Heart right ventricle (tissue), 12 donors: ENCODE data around the gene MCM3AP. TPM values are rescaled to one million over a fixed set of nuclear protein-coding genes. Genes with fewer than 3 reads are reported as not detected.

Experiments
- polyA plus RNA-seq, 2 donors: library from polyadenylated mRNA; stranded (reverse); fragments of 200-250 nt; gene quantifications; one replicate each; pipeline ENCODE4 v1.2.3, GENCODE V29; 2013
- total RNA-seq, 10 donors: library from RNA; stranded (reverse); fragmentation: NEBNext Ultra II Directional in 3 of 10; extraction: Animal tissue kit (Norgen Biotek cat#: 25700) in 3 of 10; gene quantifications; one replicate each; pipeline versions ENCODE4 v1.2.1 to v1.2.4, GENCODE V29; 2021 to 2023
- donor health status: ischemic (EF 13 %, LVEDD 7.1; RV severe dilation, severe dysfunction).
- donor health status: healthy with polysubstance abuse.
- donor health status: DM: no; HTN: yes; CAD: no.
- donor health status: DM: no; HTN: no; CAD: no.
- donor health status: ischemic (EF 25% LVEDD 6.9; RV normal size, moderate dysfunction).
- donor health status: ischemic (EF 25% LVEDD 5.7; RV mildly dilated, moderate dysfunction).
- donor health status: healthy.
- donor health status: nonischemic (EF 11% LVEDD 7.7; RV severe dilation, severe dysfunction).
- donor health status: DM: yes; HTN: yes; CAD: no.
- donor health status: PGD.
- donor health status: ischemic (EF 29% LVEDD 5.4; RV normal size, mild dysfunction).
- donor health status: nonischemic (EF 23%, LVEDD 6.1; RV moderate dilation, normal function).

Gene MCM3AP
- total and polyA plus RNA-seq, 12 donors, result 31.0 to 68.4 (median 52.0) TPM

Other genes with a start within 250 kb of the MCM3AP start
- 100 to 1,000 TPM in 8 of 10 donors, 10 to 100 TPM in 2; 76.6 to 370 (median 119) TPM for gene COL6A2, start 187.5 kb downstream of the MCM3AP start, total RNA-seq
- 100 to 1,000 TPM; 301 to 363 TPM for gene COL6A2, start 187.5 kb downstream of the MCM3AP start, polyA plus RNA-seq
- gene FTCD, start 130.0 kb downstream of the MCM3AP start, total RNA-seq, result 1 to 10 TPM in 6 of 10 donors, under 1 TPM in 4; 0.38 to 4.4 (median 1.1) TPM
- gene FTCD, start 130.0 kb downstream of the MCM3AP start, polyA plus RNA-seq, result 1 to 10 TPM in 1 of 2 donors, under 1 TPM in 1; 0.14 to 4.0 TPM
- 1 to 10 TPM; 4.7 to 9.8 (median 8.2) TPM for gene SPATC1L, start 101.2 kb downstream of the MCM3AP start, total RNA-seq
- 10 to 100 TPM; 12.7 to 14.6 TPM for gene SPATC1L, start 101.2 kb downstream of the MCM3AP start, polyA plus RNA-seq
- 10 to 100 TPM; 30.5 to 74.7 (median 40.7) TPM for gene LSS, start 56.8 kb downstream of the MCM3AP start, total RNA-seq
- 10 to 100 TPM; 22.5 to 44.0 TPM for gene LSS, start 56.8 kb downstream of the MCM3AP start, polyA plus RNA-seq
- 10 to 100 TPM; 11.9 to 25.7 (median 16.7) TPM for gene YBEY, start 731 bp upstream of the MCM3AP start, total RNA-seq
- 10 to 100 TPM; 15.8 to 18.1 TPM for gene YBEY, start 731 bp upstream of the MCM3AP start, polyA plus RNA-seq
- 1 to 10 TPM in 8 of 10 donors, under 1 TPM in 2; 0.98 to 2.0 (median 1.3) TPM for gene C21orf58, start 38.3 kb upstream of the MCM3AP start, total RNA-seq
- 1 to 10 TPM in 1 of 2 donors, under 1 TPM in 1; 0.51 to 2.9 TPM for gene C21orf58, start 38.3 kb upstream of the MCM3AP start, polyA plus RNA-seq
- 10 to 100 TPM; 17.5 to 58.6 (median 29.7) TPM for gene PCNT, start 38.5 kb upstream of the MCM3AP start, total RNA-seq
- gene PCNT, start 38.5 kb upstream of the MCM3AP start, polyA plus RNA-seq, result 10 to 100 TPM; 23.0 to 25.4 TPM
- gene DIP2A, start 173.3 kb upstream of the MCM3AP start, total RNA-seq, result 10 to 100 TPM; 19.7 to 24.9 (median 22.9) TPM
- gene DIP2A, start 173.3 kb upstream of the MCM3AP start, polyA plus RNA-seq, result 10 to 100 TPM in 1 of 2 donors, 1 to 10 TPM in 1; 9.4 to 45.2 TPM